HG02981 (cell line): ENCODE results near the gene LCN10.
"Not testable (repeated sequence)": the region's sequence is repeated elsewhere in the genome, so short reads cannot be mapped to it uniquely, and the experiment has no call there.

Experiments
- ATAC-seq: cut with Tn5 transposase; IDR thresholded peaks from one replicate; pipeline ENCODE4 v1.9.1; 2021; ENCODE audit warnings: mild to moderate bottlenecking, moderate library complexity; ENCODE audit not compliant: unreplicated experiment

The LCN10 gene

GRCh38 chr9:136704741-136705140, 38.0 kb downstream of the LCN10 start:
- not testable (repeated sequence) for ATAC-seq

GRCh38 chr9:136703276-136703860, 39.4 kb downstream of the LCN10 start:
- no peak for ATAC-seq

GRCh38 chr9:136701668-136702053, 41.1 kb downstream of the LCN10 start:
- ATAC-seq: peak; percentile 7

GRCh38 chr9:136700959-136701667, 41.6 kb downstream of the LCN10 start:
- ATAC-seq: peak; percentile 69

- no peak for ATAC-seq
Observed at GRCh38 chr9:136700304-136700703, 42.4 kb downstream of the LCN10 start.

- ATAC-seq: no peak
Observed at GRCh38 chr9:136698635-136699246, 44.0 kb downstream of the LCN10 start.

- no peak for ATAC-seq
Observed at GRCh38 chr9:136697821-136698526, 44.8 kb downstream of the LCN10 start.

- ATAC-seq: no peak
Observed at GRCh38 chr9:136697146-136697820, 45.5 kb downstream of the LCN10 start.

GRCh38 chr9:136696502-136696901, 46.2 kb downstream of the LCN10 start:
- no peak for ATAC-seq

GRCh38 chr9:136695955-136696354, 46.8 kb downstream of the LCN10 start:
- ATAC-seq: no peak

- no peak for ATAC-seq
Observed at GRCh38 chr9:136695435-136695895, 47.3 kb downstream of the LCN10 start.

GRCh38 chr9:136694872-136695247, 47.9 kb downstream of the LCN10 start:
- no peak for ATAC-seq

- ATAC-seq: no peak
Observed at GRCh38 chr9:136694163-136694871, 48.4 kb downstream of the LCN10 start.

GRCh38 chr9:136693490-136694162, 49.1 kb downstream of the LCN10 start:
- ATAC-seq: no peak

- no peak for ATAC-seq
Observed at GRCh38 chr9:136693135-136693489, 49.6 kb downstream of the LCN10 start.

GRCh38 chr9:136692185-136693134, 50.3 kb downstream of the LCN10 start:
- ATAC-seq: no peak

- ATAC-seq: no peak
Observed at GRCh38 chr9:136691316-136692184, 51.2 kb downstream of the LCN10 start.

- no peak for ATAC-seq
Observed at GRCh38 chr9:136690806-136691261, 51.9 kb downstream of the LCN10 start.
